HG03025 (cell line): Measurements from ENCODE around the gene CAMTA1.

Experiments
- ATAC-seq: cut with Tn5 transposase; IDR thresholded peaks from one replicate; pipeline ENCODE4 v1.9.1; 2021; ENCODE audit warnings: mild to moderate bottlenecking, moderate library complexity; ENCODE audit not compliant: unreplicated experiment, low FRiP score

The CAMTA1 gene

DNA sequence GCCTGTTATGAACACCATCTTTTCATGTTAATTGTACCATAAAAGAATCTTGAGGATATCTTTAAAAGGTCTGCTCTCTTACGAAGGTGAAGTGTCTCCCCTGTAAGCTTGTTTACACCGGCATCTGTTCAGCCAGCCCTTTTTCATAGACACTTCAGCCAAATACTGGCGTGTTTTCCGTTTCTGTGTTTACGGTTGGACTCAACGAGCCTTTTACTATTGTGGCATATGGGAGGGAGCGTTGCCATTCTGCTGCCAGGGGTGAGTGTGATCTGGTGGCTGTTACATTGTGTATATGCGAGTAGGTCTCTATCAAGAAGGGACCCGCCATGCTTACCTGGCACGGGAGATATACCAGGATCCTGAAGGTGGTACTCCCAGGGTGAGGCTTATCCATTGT, 433.8 kb downstream of the CAMTA1 start:
- no peak for ATAC-seq

DNA sequence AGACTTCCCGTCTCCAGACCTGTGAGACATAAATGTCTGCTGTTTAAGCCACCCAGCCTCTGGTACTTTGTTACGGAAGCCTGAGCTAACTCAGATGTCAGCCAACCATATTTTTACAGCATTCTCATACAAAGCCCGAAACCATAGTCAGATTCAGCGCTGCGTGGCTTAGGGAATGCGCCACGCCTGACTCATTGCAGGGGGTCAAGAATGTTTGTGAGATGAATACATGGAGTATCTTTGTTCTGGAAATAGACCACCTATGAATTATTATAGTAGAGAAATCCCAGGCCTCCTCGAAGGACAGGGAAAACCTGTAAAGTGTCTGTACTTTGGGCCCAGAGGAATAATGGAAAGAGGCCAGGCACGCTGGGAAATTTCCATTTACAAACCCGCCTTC, 434.8 kb downstream of the CAMTA1 start:
- ATAC-seq = no peak

DNA sequence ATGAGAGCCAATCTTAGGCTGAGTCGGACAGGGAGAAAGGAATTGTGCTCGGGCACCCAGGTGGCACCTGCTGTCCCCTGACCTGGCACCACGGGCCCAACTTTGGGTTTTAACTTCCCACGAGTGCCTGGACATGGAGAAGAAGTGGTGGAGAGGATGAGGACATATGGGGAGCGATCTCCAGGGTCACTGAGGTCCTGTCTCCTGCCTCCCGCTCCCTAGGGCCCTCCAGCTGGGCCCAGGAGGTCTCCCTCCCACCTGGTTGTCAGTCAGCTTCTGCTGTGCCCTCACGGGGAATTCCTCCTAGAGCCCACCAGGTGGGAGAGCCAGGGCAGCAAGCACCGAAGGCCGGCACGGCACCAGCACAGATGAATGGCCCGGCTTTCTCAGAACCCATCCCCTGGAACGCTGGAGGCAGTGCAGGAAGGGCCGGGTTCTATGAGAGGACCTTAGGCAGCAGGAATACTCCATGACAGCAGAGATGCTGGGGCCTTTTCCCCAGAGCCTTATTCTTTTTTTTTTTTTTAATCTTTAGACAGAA, 435.5 kb downstream of the CAMTA1 start:
- no peak for ATAC-seq

DNA sequence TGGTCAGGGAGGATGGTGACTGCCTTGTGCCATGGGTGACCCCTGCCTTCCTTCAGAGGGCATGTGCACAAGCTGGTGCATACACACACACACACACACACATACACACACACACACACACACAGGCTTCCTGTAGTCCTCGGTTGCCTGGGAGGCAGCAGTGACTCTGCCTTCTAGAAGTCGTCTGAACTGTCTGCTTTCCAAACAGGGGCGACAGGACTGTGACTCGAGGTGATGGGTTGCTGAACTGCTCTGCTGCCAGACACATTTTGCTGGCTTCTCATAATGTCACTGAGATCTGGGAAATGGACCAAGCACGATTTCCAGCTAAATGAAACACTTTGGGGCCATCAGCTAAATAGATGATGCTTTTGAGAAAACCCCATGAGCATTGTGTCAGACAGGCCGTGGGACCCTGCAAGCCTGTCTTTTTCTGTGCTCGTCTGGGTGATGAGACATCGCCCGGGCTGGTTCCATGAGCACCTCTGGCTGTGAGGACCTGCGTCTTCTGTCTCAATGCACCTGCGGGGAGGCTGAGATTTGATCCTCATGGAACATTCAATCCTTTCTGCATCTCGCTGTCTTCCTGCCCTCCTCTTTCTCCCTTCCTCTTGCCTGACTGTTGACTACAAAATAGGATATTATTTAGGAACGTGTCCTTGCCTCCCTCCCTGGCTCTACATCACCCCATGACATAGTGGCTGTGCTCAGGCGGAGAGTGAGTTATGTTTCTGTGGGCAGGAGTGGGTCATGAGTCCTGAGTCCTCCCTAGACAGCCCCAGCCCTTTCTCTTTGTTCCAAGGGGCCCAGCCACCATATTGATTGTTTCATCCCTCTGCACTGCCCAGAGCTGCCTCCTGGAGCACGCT, 436.8 kb downstream of the CAMTA1 start:
- no peak for ATAC-seq

DNA sequence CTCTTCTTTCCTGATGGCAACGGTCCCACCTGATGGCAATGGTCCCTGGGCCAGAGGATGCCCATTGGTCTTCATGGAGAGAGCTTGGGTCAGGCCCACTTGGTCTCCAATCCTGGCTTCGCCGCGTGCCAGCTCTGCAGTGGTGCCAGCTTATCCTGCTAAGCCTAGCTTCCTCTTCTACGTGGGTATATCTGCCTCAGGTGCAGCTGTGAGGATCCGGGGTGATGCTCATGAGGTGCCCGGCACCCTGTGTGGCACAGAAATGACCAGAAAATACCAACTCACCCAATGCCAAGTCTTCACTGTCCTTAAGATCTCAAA, 437.4 kb downstream of the CAMTA1 start:
- ATAC-seq = no peak

DNA sequence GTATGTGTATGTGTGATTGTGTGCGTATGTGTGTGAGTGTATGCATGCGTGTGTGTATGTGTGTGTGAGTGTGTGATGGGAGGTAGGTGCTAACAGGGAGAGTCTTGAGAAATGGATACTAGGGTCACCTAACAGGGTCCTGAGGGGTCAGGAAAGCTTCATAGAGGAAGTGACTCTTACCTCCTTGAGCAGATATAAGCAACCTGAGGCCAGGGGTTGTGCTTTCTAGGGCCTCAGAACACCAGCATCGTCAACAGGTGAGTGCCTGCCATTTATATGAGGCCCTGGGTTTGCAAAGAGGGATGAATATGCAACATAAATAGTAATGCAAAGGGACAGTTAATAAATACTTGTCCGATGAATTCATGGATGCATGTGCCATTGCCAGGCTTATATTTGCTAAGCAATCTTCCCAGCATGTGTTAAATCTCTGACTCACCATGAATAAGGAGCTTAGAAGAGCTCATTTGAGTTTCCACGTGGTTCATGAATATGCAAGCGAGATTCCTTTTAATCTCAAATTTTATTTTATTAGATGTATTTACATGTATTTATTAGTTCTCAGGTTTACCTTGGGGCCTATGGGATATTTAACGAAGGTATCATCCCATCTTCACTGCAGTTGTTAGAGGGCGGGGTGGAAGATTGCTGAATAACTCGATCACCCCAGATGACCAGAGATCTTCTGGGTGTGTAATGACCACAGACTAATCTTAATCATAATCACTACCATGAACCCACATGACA, 438.3 kb downstream of the CAMTA1 start:
- ATAC-seq = no peak

DNA sequence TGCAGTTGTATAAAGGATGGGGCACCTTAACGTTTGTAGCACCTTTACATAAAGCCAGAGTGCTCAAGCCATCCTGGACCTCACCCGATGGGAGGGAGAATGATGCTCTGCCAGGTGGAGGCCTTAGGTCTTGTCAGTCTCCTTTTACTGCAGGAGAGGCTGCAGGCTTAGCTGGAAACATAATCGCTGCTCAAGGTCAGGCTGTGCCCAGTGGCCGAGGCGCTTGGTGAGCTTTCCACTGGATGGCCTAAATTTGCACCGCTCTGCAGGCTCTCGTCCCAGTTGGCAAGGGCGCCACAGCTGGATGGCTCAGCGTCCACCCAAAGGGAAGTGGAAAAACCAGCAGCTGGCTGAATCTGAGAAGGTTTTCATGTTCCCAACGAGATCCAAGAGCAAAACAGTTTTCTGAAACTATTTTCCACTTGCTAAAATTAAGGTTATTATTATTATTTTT, 438.9 kb downstream of the CAMTA1 start:
- ATAC-seq = no peak

DNA sequence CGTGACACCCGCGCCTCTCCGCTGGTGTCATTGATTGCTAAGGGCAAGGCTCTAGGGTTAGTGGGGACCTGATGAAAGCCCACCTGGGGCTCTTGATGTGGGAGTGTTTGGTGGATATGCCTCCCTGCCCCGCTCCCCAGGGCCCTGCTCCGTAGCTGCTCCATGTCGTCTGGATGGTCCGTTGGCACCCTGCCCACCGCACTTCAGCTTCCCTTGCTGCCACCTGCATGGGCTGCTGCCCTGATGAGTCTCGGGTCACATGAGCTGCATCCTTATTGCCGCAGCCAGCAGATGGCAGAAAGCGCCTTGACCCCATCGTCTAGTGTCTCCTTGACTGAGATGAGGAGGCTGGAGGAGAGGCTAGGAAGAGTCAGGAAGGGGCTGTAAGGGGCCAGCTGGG, 439.4 kb downstream of the CAMTA1 start:
- ATAC-seq = no peak

DNA sequence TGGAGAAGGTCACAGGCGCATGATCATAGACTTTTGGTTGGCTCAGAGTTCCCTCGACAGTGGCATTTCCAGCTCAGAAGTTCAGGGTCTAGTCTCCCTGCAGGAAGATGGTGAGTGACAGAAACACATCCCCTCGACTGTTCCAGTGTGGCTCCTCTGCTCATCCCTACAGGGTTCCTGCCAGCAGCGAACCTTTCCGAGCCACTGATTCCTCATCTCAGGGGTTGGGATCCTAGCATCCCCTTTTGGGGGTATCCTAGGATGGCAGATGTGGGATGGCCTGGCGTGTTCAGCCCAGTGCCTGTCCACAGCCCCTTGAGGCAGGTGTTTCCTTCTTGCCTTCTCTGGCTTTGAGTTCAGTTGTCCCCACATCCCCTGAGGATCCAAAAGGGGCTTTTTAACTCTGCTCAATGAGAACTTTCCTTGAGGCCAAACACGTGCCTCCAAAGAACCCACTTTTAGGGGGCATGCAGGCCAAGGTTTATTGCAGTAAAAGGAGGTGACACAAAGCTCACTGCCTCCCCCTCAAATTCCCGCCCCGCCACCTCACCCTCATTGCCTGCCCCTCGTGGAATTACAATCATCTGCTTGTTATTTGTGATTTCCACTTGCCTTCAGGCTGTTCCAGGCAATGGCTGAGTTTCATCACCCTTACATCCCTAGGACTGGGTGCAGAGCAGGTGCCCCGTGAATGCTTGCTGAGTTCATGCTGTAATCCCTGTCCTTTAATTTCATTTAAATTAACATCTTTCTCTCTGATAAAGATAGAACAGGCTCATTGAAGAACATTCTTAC, 440.7 kb downstream of the CAMTA1 start:
- ATAC-seq = no peak

DNA sequence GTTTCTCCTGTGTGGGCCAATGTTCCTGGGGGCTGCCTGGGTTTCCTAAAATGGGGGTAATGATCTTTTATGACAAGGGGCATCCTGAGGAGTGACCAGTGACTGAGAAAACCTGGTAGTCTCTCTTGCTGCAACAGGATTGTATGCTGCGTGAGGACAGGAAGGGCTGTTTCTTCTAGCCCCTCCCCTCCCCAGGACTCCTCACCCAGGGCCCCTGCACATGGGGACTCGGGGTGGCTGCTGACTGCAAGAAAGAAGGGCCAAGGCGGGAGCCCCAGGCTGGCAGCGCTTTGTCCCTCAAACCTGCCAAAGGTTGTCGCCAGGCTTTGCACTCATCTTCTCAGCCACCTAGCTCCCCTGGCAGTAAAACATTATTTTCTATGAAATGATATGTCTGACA, 442.4 kb downstream of the CAMTA1 start:
- ATAC-seq = no peak

DNA sequence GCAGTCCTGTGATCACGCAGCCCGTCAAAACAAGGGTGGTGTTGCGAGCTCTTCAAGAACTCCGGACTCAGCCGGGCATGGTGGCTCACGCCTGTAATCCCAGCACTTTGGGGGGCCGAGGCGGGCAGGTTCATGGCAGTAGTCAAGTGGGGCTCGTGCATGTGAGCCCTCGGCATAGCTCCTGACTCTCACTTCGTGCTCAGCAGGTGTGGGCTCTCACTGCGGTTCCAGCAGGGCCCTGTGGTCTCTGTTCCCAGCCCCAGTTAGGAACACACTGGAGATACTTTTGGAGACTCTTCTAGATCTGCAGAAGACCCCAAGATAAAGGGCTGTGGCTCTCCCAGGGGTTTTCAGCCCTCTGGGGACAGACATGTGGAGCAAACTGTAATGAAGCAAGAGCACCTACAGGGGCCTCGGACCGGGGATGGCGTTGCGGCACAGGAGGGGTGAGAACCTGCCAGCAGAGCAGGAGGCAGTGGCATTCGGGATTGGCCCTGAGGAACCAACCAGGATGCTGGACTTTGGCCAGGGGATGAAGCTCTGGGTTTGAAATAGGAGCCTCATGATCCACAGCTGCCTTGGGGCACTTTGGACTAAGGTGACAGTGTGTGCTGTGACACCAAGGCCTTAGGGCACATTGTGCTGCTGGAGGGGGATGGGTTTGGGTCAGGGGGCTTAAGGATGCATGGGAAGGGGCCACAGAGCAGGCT, 443.2 kb downstream of the CAMTA1 start:
- ATAC-seq = no peak

DNA sequence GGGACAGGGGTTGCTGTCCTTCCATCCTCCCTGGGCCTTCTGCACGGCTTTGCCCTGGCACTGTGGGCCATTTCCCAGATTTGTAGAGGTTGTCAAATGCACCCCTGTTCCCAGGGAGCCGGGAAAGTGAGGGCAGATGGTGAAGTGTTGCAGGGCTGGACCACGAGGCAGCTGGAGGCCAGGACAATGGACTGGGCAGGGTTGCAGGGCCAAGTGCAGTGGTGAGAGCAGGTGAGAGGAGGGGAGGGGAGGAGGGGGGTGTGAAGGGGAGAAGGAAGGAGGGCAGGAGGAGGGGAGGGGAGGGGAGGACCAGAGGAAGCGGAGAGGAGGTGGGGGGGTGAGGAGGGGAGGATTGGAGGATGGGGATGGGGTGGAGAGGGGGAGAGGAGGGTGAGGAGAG, 443.9 kb downstream of the CAMTA1 start:
- no peak for ATAC-seq

DNA sequence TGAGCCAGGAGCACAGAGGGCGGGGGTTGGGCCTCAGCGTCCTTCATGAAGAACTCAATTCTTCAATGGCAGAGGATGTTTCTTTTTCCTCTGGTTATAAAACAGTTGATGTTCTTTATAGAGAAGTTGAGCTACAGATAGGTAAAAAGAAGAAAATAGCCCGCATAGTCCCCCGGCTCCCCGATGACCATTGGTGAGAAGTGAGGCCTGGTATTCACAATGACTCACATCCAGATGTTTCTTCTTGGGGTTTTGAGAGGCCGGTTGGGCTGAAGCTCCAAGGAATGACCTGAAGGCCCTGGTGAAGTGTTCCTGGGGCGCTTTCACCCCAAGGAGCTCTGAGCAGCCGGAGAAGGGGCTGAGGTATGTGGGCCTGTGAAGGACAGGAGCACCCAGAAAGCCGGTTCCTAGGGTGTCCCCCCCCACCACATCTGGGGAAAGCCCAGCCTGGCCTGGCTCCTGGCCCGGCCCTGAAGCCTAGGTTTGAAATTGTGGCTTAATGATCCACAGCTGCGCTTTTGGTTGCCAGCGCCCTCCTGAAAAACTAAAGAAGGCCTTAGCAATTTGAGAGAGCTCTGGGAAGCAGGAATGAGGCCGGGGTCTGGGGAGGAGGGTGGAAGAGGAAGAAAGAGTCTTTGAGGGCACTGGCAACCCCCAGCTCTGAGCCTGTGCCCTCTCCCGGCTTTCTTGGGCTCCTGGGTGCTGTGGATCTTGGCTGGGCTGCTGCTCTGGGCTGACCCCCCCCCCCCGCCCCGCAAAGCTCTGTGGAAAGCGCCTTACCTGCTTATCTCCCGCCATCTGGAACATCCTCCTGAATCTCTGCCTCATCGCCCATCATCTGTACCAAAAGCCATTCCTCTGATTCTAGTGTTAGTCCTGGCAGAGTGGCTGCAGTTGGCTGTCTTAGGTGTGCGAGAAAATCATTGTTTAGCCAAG, 444.7 kb downstream of the CAMTA1 start:
- ATAC-seq = no peak

DNA sequence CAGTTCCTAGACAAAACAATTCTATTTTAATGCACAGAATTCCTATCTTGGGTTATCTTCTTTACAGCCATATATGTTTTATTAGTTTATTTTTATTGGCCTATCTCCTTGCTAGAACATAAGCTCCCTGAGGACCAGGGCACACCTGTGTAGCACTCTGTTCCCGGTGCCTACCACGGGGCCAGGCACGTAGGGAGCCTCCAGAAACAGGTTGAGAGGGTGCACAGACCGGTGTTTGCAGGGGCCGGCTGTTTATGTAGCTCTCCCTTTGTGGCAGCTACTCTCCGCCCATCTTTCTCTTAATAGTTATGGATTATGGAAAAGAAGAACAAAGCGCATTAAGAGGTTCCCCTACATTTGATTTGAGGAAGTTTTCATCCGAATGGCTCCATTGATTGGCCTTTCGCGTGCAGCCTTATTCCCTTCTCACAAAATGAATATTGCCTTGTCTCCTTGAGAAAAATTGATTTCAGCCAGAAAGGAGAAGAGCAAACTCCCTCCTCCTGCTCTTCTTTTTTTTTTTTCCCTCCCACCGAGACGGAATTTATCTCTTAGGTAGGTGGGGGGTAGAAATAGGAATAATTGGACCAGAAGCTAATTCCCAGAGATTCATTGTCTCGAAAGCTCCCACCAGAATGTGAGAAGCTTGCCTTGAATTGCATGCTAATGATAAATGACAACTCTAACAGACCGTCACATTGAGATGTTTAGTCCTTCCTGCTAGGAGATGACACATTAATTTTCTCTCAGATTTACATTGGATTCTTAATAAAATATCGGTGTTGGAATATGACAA, 447.4 kb downstream of the CAMTA1 start:
- ATAC-seq = no peak

DNA sequence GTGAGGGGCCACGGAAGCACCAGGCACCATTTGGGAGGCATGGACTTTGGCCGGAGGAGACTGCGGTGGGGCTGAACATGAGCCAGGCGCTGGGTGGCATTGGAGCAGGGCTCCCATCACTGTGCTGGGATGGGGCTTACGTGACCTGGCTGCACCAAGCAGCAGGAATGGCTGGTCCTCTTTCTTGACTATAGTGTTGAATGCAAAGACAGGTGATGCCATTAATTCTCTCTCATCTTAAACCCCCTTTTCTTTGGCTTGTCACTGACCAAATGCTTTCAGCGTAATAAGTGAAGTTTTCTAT, 447.9 kb downstream of the CAMTA1 start:
- no peak for ATAC-seq

DNA sequence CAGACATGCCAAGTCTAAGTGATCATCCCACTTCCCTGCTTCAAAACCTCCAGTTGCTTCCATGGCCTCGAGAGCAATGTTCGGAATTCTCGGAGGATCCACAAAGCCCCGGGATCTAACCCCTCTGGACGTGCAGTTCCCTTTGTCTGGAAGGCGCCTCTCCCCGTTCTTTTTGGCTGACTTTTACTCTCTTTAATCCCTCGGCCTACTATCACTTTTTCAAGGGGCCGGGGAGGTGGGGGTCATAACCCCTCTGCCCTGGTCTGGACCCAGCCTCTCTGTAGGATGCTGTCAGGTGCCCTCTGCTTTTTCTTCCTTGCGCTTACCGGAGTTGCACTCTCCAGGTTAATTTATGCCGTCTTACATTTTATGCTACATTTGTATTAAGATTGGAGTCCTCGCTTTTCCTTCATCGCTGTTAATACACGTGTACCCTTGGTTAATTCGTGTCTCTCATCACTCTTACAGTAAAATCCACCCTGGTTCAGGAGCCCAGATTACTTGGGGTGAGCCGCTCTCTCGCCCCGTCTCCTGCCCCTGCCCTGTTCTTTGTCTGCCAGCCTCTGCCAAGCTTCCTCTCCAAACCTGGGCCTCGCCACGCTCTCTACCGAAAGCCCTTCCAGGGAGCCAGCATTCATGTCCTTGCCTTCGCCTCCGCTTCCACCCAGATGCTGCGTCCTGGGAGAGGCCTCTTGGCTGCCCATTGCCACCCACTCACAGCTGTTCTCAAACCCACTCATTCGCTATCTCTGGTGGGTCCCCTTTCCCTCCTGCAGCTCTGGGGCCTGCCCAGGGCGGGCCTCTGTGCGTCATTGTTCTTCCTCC, 448.6 kb downstream of the CAMTA1 start:
- ATAC-seq = no peak

DNA sequence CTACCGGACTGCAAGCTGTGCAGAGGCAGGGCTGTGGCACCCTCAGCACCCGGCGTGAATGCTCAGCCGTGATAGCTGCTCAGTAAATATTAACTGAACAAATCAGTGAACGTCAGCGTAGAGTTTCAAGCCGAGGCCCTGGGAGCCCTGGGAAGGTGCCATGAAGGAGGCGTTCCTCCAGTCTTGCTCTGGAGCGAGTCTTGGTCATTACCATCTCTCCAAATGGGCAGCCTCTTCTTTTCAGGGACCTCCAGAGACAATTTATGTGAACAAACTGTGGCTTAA, 449.2 kb downstream of the CAMTA1 start:
- no peak for ATAC-seq

DNA sequence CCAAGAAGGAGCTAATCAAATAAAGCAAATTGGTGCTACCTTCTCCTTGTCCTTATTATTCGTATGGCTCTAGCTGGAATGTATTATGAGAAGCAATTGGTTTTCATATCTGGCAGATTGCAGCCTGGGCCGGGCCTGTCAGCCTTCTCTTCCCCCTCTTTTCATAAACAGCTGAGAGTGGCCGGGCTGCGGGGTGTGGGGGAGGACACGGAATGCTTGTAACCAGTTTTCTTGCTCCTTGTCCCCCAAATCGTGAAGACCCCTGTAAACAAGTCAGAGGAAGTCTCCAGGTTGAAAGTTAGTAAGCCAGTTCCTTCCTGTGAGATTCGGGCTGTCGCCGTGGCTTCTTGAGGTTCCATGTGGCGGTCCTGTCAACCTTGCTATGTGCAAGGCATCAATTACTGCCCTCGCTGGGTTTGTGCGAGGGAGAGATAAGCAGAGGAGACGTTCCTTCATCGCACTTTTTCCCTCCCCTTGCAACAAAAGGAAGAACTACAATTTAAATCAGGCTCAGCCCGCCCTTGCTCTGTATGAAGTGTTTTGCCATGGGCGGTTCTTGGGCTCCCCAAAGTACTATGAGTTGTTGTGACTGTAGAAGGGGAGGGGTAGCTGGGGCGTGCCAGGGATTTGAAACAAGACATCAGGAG, 450.7 kb downstream of the CAMTA1 start:
- ATAC-seq = no peak
